HG03064 (cell line): ENCODE data around the gene CEND1.

Experiments
- ATAC-seq: cut with Tn5 transposase; IDR thresholded peaks from one replicate; pipeline ENCODE4 v1.9.1; 2021; ENCODE audit warnings: low read depth; ENCODE audit not compliant: unreplicated experiment

Gene CEND1

DNA sequence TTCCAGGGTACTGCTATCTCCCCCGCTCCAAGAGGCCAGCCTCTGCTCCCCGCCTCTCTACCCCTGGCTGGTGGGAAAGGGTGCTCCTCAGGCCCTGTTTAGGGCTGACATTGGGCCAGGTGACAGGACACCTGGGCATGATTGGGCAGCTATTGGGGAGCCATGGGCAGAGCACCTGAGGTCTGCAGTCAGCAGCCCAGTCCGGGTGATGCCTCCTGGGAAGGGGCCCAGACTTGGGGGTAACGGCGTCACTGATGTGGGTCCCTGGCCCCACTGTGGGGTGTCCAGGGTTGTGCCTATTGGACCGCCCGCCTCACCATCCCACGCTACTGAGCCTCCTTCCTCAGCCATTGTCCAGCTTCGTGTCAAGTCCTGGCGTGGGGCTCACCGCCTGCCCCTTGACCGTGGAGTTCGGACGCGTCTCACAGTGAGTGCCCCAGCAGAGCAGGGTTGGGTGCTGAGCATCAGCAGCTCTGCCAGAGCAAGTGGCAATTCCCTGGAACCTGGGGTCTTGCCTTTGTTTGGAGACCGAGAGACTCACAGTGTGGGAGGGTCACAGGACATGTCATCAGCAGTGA is 9.8 kb downstream of the CEND1 start:
- ATAC-seq = no peak

DNA sequence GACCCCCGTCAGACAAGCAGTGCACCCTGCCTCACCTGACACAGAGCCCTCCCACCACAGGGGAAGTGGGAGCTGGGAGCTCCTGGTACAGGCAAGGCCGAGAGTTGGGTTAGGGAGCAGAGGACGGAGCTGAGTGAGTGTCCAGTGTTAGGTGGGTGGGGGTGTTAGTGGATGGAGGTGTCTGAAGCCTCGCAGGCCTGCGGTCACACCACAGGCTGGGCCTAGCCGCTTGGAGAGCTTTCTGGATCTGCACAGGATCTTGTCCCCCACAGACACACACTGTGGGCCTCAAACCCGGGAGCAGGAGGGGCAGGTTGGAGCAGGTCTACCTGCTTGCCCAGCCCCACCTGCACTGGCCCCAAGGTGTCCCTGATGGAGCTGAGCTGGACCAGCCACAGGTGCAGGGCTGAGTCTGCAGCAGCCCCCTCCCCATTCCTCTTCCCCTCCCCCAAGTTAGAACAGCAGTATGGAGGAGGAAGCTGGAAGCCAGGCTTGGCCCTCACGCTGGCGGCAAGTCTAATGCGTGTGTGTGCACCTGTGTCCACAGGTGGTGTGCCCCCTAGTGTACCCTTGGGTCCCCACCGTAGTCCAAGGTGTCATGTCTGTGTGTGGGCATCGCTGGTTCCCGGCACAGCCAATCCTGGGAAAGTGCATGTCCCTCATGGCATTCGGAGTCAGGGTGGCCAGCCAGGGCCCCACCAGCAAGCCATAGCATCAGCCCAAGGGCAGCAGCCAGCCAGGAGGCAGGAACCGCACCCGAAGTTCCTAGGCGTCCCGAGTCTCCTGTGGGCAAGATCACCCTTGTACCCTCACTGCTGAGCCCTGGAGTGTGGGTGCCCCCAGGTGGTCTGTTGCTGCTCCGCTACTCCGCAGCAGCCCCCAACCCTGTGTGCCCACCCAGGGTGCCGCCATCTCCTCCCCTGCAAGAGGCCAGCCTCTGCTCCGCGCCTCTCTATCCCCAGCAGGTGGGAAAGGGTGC is 10.6 kb downstream of the CEND1 start:
- no peak for ATAC-seq

DNA sequence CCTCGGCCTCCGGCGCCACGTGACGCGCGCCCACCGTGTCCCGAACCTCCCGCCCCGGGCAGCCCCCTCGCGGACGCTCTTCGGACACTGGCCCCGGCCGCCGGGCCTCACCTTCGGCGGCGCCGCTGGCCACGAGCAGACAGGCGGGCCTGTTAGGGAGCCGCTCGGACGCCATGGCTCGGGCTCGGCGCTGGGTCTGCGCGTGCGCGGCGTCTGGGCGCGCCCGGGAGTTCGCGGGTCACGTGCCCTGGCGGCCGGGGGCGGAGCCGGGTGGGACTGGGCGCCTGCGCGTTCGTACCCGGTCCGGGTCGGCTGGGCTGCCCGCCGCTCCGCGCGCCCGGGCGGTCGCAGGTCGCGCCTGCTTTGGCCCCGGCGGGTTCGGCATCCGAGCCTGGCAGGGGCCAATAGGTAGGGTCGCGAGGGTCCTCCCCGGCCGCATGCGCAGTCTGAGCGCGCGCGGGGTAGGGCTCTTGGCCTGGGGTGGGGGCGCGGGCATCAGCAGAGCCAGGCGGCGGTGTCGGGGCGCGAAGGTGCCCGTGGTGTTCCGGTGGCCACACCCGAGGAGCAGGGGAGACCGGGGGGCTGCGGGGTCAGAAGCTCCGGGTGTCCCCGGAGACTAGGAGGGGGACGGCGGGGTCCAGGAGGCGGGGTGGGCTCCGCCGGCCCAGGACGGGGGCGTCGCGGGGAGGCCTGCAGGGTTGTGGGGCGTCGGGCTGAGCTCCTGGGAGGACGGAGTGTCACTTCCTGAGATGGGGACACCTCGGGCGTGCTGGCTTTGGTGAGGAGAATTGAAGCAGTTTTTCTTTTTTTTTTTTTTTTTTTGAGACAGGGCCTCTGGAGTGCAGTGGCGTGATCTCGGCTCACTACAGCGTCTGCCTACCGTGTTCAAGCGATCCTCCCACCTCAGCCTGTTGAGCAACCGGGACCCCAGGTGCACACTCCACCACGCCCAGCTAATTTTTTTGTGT is 12.3 kb downstream of the CEND1 start, which contains the start of gene GATD1:
Gene GATD1 (minus strand): TSS at position 200 of the 968 bp plus-strand sequence. CDS start 25 bp downstream, at position 175.
- peak; percentile 62 for ATAC-seq

DNA sequence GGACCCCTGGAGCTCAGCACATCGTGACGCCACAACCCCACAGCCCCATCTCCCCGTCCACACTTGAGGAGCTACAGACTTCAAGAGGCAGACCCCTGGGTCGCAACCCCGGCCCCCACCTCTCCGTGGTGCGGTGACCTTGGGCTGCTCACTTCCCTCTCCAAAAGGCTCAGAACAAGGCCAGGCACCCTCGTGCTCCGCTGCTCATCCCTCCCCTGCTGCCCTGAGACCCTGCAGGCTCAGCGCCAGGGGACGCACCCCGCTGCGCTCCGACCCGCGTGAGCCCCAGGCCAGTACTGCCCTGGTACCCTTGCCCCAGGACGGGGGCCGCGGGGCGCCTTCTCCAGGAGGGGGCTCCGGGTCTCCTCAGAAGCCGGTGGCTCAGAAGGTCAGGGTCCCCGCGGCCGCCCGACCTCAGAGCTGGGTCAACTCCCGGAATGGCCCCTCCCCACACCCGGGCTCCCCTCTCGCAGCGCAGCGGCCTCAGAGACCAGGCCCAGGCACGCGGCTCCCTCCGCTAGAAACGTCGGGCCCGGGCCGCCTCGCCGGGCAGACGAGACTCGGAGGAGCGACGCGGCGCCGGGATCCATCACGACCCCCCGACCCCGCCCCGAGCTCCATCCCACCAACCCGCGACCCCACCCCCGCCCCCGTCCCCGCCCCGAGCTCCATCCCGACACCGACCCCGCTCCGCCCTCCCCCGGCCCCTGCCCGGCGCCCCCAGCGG is 13.2 kb downstream of the CEND1 start:
- ATAC-seq = peak; percentile 10

DNA sequence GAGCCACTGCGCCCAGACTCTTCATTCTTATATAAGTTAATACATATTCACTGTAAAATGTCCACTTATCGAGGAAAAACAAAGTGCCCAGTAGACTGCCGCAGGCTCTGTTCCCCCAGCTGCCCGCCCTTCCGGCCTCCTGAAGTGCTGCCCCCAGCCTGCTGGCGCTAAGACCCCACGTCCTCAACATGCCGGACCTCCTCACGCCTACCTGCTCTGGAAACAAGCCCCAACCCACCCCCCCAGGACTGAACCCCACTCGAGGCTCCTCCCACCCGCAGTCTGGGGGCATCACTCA is 13.7 kb downstream of the CEND1 start:
- ATAC-seq = no peak

DNA sequence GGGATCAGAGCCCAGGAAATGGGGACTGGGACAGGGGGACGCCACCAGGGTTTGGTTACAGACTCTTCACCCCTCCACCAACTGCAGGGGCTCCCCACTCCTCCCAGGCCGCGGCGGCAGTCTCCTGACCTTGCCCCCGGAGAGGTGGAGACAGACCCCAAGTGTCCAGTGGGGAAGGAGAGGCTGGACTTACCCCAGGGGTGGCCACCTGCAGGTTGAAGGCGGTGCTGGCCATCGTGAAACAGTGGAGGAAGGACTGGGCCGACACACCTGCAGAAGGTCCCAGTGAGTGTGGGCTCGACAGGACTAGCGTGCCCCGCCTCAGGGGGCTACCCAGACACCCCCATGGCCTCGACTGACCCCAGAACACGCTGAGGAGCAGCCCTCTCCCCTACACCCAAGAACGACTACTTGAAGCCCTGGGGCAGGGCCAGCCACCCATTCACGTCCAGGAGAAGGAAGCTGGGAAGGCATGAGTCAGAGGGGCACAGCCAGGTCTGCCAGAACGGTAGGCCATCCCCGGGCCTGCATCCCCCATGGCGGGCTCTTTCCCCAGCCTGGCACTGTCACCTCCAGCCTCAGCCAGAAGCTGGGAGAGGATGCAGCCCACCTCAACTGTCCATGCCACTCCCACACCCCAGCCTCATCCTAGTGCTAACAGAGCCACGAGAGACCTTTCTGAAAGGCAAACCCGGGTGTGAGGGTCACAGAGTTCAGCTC is 14.9 kb downstream of the CEND1 start:
- no peak for ATAC-seq

DNA sequence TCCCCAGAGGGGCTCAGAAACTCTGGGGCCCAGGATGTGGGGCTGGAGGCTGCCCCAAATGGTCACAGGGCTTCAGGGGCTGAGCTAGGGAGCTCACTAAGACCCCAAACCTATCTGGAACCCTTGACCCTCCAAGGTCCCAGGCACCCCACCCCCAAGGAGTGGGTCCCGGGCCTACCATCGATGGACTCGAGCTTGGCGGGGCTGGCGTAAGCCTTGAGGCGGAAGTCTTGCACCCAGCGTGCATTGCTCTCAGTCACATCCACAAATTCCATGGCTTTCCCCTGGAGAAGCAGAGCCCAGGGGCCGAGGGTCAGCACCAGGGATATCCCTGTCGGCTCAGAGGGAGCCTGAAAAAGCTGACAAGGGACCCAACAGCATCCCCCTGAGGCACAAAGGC is 16.1 kb downstream of the CEND1 start:
- no peak for ATAC-seq

DNA sequence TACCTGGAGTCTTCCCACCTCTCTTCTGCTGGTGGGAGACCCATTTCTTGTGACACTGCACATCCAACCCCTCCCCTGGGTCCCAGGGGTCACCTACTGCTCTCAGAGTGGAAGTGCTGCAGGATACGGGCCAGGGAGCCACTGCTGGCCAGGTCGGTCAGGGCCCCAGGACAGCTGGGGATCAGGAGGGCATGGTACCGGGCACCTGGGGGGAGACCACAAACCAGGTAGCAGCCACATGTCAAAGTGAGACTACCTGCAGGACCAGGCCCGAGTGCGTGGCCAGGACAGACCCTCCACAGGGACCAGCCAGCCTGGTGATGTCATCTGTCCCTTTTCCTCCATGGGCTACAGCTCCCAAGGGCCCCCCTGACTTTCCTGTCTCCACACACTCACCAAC is 16.5 kb downstream of the CEND1 start:
- ATAC-seq = no peak

DNA sequence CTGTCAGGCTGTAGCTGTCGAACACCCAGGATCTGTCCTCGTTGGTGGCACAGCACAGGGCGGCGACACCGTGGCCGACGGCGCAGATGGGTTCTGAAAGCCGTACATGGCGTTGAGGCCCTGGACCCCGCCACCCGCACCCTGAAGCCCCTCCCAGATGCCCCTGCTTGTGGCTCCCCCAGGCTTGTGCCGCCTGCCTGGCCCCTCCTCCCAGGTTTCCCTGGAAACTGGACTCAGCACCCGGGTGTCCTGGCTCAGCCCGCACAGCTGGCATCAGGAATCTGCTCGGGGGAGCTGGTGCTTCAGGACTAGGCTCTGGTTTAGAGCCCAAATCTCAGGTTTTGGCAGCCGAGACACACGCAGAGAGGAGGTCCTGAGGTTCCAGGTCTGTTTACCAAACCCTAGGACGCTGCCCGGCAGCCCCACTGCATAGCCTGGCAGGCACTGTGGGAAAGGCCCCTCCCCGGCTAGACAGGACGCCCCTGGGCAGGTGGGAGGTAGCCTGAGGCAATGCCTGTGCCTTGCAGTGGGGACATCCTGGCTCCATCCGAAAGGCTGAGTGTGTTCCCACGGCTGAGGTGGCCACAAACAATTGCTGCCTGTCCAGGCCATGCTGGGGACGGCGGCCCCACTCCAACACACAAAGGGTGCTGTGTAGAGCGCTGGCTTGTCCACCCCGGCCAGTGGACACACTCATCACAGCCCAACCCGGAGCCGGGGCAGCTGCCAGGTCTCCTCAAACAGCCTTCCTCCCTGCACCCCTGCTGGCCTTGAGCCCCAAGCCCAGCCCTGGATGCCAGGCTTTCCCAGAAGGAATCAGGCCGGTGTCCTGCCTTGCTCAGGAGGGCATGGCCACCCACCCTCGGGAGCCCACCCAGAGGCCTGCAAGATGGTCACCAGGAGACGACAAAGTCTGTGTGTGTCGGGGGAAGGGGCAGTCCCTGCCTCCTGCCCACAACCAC is 17.2 kb downstream of the CEND1 start:
- no peak for ATAC-seq

DNA sequence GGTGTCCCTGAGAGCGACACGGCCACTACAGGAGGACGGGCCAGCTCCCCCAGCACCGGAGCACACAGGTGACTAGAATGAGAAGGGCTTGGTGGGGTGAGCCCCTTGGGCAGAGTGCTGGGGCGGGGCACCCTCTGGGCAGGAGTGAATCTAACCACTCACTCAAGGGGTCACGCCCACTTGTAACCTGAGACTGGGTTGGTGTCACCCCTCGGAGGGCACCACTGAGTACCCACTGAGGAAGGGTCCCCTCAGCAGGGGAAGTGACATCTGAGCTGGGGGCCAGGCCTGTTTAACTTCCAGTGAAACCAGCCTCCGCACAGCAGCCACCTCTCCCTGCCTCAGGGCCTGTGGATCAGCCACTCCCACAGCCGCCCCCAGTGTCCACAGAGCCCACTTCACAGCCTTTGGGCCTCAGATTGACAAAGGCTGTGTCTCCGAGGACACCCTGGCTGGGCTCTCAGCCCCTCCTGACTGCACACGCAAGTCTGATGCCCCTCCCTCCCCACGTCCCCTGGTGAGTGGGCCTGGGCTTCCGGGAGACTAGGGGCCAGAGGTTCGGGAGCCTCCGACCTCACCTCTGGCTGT is 18.2 kb downstream of the CEND1 start:
- no peak for ATAC-seq

DNA sequence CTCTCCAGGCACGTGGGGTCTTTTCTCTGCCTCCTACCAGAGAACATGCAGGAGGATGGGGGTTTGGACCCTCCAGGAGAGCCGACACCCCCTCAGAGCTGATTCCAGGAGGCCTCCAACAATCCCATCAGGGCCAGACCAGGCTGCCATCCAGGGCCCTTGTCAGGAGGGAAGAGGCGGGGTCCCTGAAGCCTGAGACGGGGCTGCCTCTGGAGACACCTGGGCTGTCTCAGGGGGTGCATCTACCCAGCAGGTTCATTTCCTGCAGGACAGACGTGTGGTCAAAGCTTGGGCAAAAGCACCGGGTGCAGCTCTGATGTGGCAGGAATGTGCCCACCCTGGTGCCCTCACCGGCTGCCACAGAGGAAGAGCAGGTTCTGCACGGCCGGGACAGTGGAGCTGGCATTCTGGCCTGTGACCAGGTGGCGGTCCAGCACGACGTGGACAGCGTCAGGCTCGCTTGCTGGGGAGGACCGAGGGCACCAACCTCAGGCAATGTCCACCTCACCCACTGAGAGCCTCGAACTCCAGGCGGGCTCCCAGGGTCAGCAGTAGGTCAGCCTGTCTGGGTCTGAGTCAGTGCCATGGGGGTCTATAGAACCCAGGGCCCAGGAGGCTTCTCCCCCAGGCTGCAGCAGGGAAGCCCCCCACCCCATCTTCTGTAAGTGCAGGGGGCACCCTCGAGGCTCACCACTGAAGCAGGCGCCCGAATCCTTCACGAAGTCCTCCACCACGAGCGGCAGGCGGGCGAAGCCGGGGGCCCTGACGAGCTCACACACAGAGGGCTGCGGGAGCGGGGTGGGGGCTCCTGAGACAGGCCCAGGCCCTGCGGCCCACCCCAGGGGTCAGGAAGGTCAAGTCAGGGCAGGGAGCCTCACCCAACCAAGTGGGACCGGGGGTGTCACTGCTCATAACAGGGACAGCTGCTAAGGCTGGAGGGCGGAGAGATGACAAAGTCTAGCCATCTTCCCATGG is 19.0 kb downstream of the CEND1 start:
- ATAC-seq = no peak

DNA sequence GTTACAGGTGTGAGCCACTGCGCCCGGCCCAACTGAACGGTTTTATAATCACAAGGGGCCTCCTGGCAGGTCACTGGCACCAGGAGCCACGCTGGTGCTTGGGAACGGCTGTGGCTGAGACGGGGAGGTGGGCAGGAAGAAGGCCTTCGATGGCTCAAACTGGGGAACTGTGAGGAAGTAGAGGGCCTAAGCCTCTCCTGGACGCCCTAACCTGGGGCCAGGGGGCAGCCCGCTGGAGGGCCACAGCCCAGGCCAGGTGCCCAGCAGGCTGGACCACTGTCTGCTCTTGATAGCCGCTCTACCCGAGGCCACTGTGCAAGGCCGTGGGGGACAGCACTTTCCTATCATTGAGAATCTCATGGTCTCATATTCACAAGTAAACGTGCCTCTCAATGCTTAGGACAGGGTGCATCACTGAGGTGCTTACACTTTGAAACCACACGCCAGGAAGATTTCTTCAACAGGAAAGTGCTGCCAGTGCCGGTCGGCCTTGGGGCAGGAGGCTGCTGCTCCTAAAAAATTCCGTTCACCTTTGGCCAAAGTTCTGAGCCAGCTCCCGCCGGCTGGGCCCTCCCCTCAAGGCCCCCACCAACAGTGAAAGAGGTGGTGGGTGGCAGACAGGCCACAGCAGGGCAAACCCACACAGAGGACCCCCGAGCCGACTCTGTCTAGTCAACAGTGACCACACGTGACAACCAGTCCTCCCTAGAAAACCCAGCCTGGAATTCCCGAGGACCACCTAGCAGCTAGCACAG is 19.8 kb downstream of the CEND1 start:
- ATAC-seq = no peak

DNA sequence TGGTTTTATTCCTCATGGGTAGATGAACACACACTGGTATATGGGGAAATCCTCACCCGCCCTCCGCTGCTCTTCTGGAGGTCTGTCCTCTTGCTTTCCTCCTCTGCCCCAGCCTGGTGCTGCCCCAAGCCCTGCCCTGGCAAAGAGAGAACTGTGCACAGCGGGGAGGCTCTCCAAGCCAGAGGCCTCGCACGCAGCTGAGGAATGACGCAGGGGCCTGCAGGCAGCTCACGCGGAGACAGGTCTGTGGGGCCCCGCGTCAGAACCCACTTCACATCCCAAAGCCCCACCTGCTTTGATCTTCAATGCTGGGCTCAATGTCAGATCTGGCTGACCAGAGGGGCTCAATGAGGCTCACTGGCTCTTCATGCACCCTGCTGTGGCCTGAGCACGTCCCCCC is 22.7 kb downstream of the CEND1 start:
- ATAC-seq = no peak

DNA sequence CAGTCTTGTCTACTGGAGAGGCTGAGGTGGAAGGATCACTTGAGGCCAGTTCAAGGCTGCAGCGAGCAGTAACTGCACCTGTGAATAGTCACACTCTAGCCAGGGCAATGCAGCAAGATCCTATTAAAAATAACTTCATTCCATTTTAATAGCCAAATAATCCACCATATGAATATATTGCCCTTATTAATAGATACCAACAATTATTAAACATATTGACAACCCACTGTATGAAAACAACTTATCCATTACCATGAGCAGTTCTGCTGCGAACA is 23.0 kb downstream of the CEND1 start:
- no peak for ATAC-seq

DNA sequence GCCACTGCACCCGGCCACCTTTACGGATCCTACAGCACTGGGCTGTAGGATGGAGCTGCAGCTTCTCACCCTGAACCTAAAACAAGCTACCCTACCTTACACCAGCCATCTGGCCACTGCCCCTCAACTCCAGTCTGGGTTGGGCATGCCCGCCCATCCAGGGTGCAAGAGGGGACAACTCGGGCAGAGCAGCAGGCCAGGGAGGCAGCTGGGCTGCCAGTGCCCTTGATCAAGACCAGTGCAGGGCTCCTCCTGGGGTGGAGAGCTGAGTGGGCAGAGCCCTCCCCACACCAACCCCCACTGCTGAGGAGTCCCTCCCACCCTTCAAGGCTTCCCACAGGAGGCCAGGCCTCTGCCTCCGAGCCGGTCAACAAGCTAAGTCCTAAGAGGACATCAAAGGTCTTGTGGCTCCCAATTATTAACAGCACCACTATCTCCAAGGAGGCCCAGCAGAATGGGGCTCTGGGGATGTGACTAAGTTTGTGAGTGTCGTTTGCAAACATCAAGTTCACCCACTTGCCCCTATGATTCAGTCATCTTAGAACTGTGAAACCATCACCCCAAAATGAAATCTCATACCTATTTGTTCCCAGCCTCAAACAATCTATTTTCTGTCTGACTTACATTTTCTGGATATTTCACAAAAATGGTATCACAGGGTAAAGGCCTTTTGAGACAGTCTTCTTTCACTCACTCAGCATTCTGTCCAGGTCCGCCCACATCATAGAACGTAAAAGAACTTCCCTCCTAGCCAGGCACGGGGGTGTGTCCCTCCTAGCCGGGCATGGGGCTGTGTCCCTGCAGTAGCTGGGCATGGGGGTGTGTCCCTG is 23.6 kb downstream of the CEND1 start:
- ATAC-seq = no peak

DNA sequence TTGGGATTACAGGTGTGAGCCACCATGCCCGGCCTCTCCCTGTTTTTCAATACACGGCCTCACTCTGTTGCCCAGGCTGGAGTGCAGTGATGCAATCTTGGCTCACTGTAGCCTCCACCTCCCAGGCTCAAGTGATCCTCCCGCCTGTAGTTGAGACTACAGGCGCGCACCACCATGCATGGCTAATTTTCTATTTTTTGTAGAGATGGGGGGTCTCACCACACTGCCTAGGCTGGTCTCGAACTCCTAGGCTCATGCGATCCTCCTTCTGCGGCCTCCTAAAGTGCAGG is 24.1 kb downstream of the CEND1 start:
- ATAC-seq = no peak
